Esophagus squamous epithelium (tissue), 5 donors: Measurements from ENCODE around the gene TAF13. TPM values are rescaled to one million over a fixed set of nuclear protein-coding genes. Genes with fewer than 3 reads are reported as not detected.

Source experiments
- DNase-seq: peaks from one replicate; lab custom pipeline; 2025; lab: John Stamatoyannopoulos, UW
- H3K27ac ChIP-seq, 4 donors: fragments of 200-600 bp; sonication (generic); one replicate each; pipeline ENCODE4 v1.5.1; 2016 to 2019; ENCODE audit warnings: mild to moderate bottlenecking in 1 of 4
- H3K27me3 ChIP-seq, 4 donors: fragments of 200-600 bp; sonication (generic); 1 replicate in 3 of 4; 2 replicates in 1 of 4; pipeline versions ENCODE4 v1.5.1 to v1.6.0; 2017 to 2021; ENCODE audit warnings: antibody characterized with exemption in 1 of 4
- H3K36me3 ChIP-seq, 3 donors: fragments of 200-600 bp; sonication (generic); one replicate each; pipeline ENCODE4 v1.5.1; 2016 to 2019
- H3K4me1 ChIP-seq, 3 donors: fragments of 200-600 bp; sonication (generic); one replicate each; pipeline ENCODE4 v1.5.1; 2017 to 2019
- H3K4me3 ChIP-seq, 4 donors: fragments of 200-600 bp; sonication (generic); 1 replicate in 3 of 4; 2 replicates in 1 of 4; pipeline ENCODE4 v1.5.1; 2016 to 2019; ENCODE audit warnings: mild to moderate bottlenecking in 2 of 4, moderate library complexity in 1 of 4
- H3K9me3 ChIP-seq, 3 donors: fragments of 200-600 bp; sonication (generic); one replicate each; pipeline ENCODE4 v1.5.1; 2016 to 2019
- CTCF ChIP-seq, 6 experiments: fragments of 450-650 bp in 4 of 6; fragments of 200-600 bp in 2 of 6; sonication (generic) in 2 of 6; IDR thresholded peaks; one replicate each; pipeline ENCODE4 v1.5.1; 2016 to 2019; ENCODE audit warnings: antibody characterized with exemption in 6 of 6, mild to moderate bottlenecking in 4 of 6, moderate library complexity in 4 of 6
- POLR2A ChIP-seq, 4 donors: fragments of 450-650 bp; IDR thresholded peaks; one replicate each; pipeline ENCODE4 v1.6.1; 2017; ENCODE audit warnings: antibody characterized with exemption in 4 of 4, mild to moderate bottlenecking in 4 of 4, moderate library complexity in 3 of 4
- WGBS, 2 donors: methylation state at CpG; one replicate each; pipeline ENCODE4 v1.1.5; 2018; 5-methylcytosine and 5-hydroxymethylcytosine counted together
- intact Hi-C: fragments of 100-400 bp; cut with DNase I; formaldehyde crosslinking; loops from one replicate; pipeline ENCODE4 v1.15.0; 2022
- total RNA-seq, 4 donors: library from RNA; depleted of rRNA; stranded (reverse); fragments of >200 nt; gene quantifications; one replicate each; pipeline ENCODE4 v1.1.0, GENCODE V29; 2016
- donor health status: DM: yes; HTN: yes; CAD: no.

The TAF13 gene
- 10 to 100 TPM; 35.3 to 71.2 (median 43.4) TPM for total RNA-seq

GRCh38 chr1:109075531-109076490 lies at the start of gene TAF13:
TSS of gene TAF13 (minus strand) at chr1:109076003. CDS start at chr1:109075947, 56 bp downstream.
- Histone ChIP-seq H3K4me3 (peak within 1 kb of the TSS; percentile 46 to 80 (median 76)), H3K4me1 (peaks cover 3 to 30% (median 11%) of the 10 kb centered on the region in 3 donors), H3K36me3 (peaks cover 0 to 28% (median 0%) of the 10 kb centered on the region in 3 donors), H3K9me3 (no peaks in the 10 kb centered on the region), H3K27ac (peak within 1 kb of the TSS; percentile 86 to 95 (median 94)), H3K27me3 (no peaks in the 10 kb centered on the region)
- DNase-seq = peak; percentile 75
- intact Hi-C loops = no loop called here
- WGBS, 2 donors = 4 to 7% methylated on average over 27 to 33 of the region's 39 CpGs
- TF ChIP-seq POLR2A (IDR thresholded peaks at IDR 0.05) = peak in 3 of 4 donors; percentile 88 to 95 (median 89)
- peak; percentile 15 to 62 (median 54) for TF ChIP-seq CTCF (IDR thresholded peaks at IDR 0.05)

- no peak overlapping the region for H3K27ac ChIP-seq
- no peak for DNase-seq
- no peak overlapping the region for H3K4me3 ChIP-seq
- H3K9me3 ChIP-seq = no peaks in the 10 kb centered on the region
- no peak for TF ChIP-seq POLR2A (IDR thresholded peaks at IDR 0.05)
- no peak for TF ChIP-seq CTCF (IDR thresholded peaks at IDR 0.05)
- H3K4me1 ChIP-seq = no peaks in the 10 kb centered on the region
- 89 to 94% methylated on average over 5 of the region's 5 CpGs for WGBS, 2 donors
- intact Hi-C loops = no loop called here
- no peaks in the 10 kb centered on the region for H3K36me3 ChIP-seq
- H3K27me3 ChIP-seq = peaks cover 0 to 15% (median 0%) of the 10 kb centered on the region in 4 donors
Observed at GRCh38 chr1:109120356-109120755, 44.6 kb upstream of the TAF13 start.

GRCh38 chr1:109118089-109118488 lies 42.3 kb upstream of the TAF13 start:
- Histone ChIP-seq H3K36me3 (no peaks in the 10 kb centered on the region), H3K27ac (no peak overlapping the region), H3K27me3 (peaks cover 0 to 37% (median 7%) of the 10 kb centered on the region in 4 donors), H3K9me3 (no peaks in the 10 kb centered on the region), H3K4me1 (peaks cover 9 to 15% (median 10%) of the 10 kb centered on the region in 3 donors), H3K4me3 (no peak overlapping the region)
- WGBS, 2 donors = 82 to 88% methylated on average over 3 of the region's 3 CpGs
- DNase-seq = no peak
- TF ChIP-seq CTCF (IDR thresholded peaks at IDR 0.05) = no peak
- TF ChIP-seq POLR2A (IDR thresholded peaks at IDR 0.05) = no peak
- intact Hi-C loops = no loop called here

GRCh38 chr1:109116286-109116685 lies 40.5 kb upstream of the TAF13 start:
- no peak for TF ChIP-seq CTCF (IDR thresholded peaks at IDR 0.05)
- no peak for TF ChIP-seq POLR2A (IDR thresholded peaks at IDR 0.05)
- WGBS, 2 donors = 20 to 56% methylated on average over 1 of the region's 1 CpG
- intact Hi-C loops = no loop called here
- no peak for DNase-seq
- Histone ChIP-seq H3K4me3 (no peak overlapping the region), H3K27me3 (peaks cover 0 to 37% (median 7%) of the 10 kb centered on the region in 4 donors), H3K27ac (no peak overlapping the region), H3K4me1 (peaks cover 20 to 32% (median 24%) of the 10 kb centered on the region in 3 donors), H3K9me3 (no peaks in the 10 kb centered on the region), H3K36me3 (no peaks in the 10 kb centered on the region)

GRCh38 chr1:109115685-109116084 lies 39.9 kb upstream of the TAF13 start:
- Histone ChIP-seq H3K36me3 (no peaks in the 10 kb centered on the region), H3K27me3 (peaks cover 0 to 37% (median 7%) of the 10 kb centered on the region in 4 donors), H3K27ac (no peak overlapping the region), H3K4me3 (no peak overlapping the region), H3K4me1 (peaks cover 20 to 32% (median 24%) of the 10 kb centered on the region in 3 donors), H3K9me3 (no peaks in the 10 kb centered on the region)
- no peak for TF ChIP-seq POLR2A (IDR thresholded peaks at IDR 0.05)
- no peak for TF ChIP-seq CTCF (IDR thresholded peaks at IDR 0.05)
- 87 to 95% methylated on average over 2 of the region's 2 CpGs for WGBS, 2 donors
- intact Hi-C loops = no loop called here
- DNase-seq = no peak
